Mucosa of rectum (tissue), 2 donors: ENCODE results near the gene ABCD1.
"Not testable (repeated sequence)": the region's sequence is repeated elsewhere in the genome, so short reads cannot be mapped to it uniquely, and the experiment has no call there.

ENCODE experiments used
- H3K27ac ChIP-seq, 2 donors: one replicate each; pipeline ENCODE4 v1.7.0; 2013; ENCODE audit warnings: inconsistent platforms in 2 of 2, low read depth in 2 of 2, low read length in 2 of 2
- H3K27me3 ChIP-seq, 2 donors: one replicate each; pipeline ENCODE4 v1.7.0; 2013; ENCODE audit warnings: low read length in 2 of 2; ENCODE audit not compliant: control insufficient read depth in 2 of 2, insufficient read depth in 2 of 2
- H3K36me3 ChIP-seq, 2 donors: one replicate each; pipeline ENCODE4 v1.7.0; 2013; ENCODE audit warnings: low read length in 2 of 2; ENCODE audit not compliant: control insufficient read depth in 2 of 2, insufficient read depth in 2 of 2
- H3K4me1 ChIP-seq, 2 donors: one replicate each; pipeline ENCODE4 v1.7.0; 2013; ENCODE audit warnings: low read length in 2 of 2, mild to moderate bottlenecking in 1 of 2; ENCODE audit not compliant: control insufficient read depth in 2 of 2, insufficient read depth in 2 of 2
- H3K4me3 ChIP-seq, 2 donors: one replicate each; pipeline ENCODE4 v1.7.0; 2013; ENCODE audit warnings: low read length in 2 of 2
- H3K9ac ChIP-seq, 2 donors: one replicate each; pipeline ENCODE4 v1.7.0; 2013; ENCODE audit warnings: low read length in 2 of 2, low read depth in 1 of 2, mild to moderate bottlenecking in 1 of 2
- H3K9me3 ChIP-seq, 2 donors: one replicate each; pipeline ENCODE4 v1.7.0; 2013; ENCODE audit warnings: low read length in 2 of 2; ENCODE audit not compliant: control insufficient read depth in 2 of 2
- donor health status: healthy.
- donor health status: Normal muscosa, but diverticular disease.

The ABCD1 gene

DNA sequence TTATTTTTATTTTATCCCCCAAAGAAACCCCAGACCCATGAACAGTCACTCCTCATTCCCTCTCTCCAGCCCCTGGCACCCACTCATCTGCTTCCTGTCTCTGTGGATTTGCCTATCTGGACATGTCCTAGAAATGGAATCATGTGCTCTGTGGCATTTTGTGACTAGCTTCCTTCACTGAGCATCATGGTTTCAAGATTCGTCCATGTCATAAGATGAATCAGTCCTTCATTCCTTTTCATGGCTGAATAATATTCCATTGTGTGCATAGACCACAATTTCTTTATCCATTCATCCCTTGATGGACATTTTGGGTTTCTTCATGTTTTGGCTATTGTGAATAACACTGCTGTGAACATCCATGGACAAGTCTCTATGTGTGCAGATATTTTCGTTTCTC, 10.2 kb downstream of the ABCD1 start:
- no peak overlapping the region for H3K27ac ChIP-seq
- H3K36me3 ChIP-seq: no peaks in the 10 kb centered on the region
- H3K9me3 ChIP-seq: peaks cover 0 to 4% of the 10 kb centered on the region in 2 donors
- no peak overlapping the region for H3K9ac ChIP-seq
- H3K27me3 ChIP-seq: no peaks in the 10 kb centered on the region
- H3K4me3 ChIP-seq: no peak overlapping the region
- H3K4me1 ChIP-seq: no peaks in the 10 kb centered on the region

DNA sequence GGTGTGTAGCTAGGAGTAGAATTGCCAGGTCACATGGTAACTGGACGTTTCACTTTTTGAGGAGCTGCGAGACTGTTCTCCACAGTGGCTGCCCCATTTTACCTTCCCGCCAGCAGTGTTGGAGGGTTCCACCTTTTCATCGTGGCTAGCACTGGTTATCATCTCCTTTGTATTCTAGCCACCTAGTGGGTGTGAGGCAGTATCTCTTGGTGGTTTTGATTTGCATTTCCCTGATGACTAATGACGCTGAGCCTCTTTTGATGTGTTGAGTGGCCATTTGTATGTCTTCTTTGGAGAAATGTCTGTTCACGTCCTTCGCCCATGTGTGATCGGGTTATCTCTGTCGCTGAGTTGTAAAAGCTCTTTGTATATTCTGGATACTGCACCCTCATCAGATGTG, 10.6 kb downstream of the ABCD1 start:
- Histone ChIP-seq H3K27me3 (no peaks in the 10 kb centered on the region), H3K9ac (no peak overlapping the region), H3K4me3 (no peak overlapping the region), H3K27ac (no peak overlapping the region), H3K36me3 (no peaks in the 10 kb centered on the region), H3K9me3 (peaks cover 0 to 4% of the 10 kb centered on the region in 2 donors), H3K4me1 (no peaks in the 10 kb centered on the region)

DNA sequence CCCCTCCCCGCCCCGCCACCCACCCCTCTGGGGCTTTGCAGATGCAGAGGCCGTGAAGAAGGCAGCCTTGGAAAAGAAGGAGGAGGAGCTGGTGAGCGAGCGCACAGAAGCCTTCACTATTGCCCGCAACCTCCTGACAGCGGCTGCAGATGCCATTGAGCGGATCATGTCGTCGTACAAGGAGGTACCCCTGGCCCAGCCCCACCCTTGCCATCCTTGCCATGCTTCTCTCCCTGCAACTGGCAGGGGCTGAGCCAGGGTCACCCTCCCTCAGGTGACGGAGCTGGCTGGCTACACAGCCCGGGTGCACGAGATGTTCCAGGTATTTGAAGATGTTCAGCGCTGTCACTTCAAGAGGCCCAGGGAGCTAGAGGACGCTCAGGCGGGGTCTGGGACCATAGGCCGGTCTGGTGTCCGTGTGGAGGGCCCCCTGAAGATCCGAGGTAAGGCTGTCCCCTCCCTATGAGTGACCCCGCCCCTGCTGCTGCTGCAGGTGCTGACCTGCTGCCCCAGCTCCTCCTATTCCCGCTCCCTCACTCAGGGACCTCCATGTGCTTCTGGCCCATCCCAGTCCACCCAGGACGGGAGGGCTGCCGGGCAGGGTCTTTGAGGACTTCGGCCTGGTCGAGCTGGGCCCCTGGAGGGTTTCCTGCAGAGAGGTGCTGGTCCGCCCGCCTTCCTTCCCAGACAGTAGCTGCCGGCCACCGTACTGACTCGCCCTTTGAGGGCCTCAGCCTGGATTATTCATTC, 11.6 kb downstream of the ABCD1 start:
- Histone ChIP-seq H3K4me3 (no peak overlapping the region), H3K27me3 (no peaks in the 10 kb centered on the region), H3K9ac (no peak overlapping the region), H3K4me1 (no peaks in the 10 kb centered on the region), H3K36me3 (no peaks in the 10 kb centered on the region), H3K27ac (no peak overlapping the region), H3K9me3 (peaks cover 0 to 4% of the 10 kb centered on the region in 2 donors)

DNA sequence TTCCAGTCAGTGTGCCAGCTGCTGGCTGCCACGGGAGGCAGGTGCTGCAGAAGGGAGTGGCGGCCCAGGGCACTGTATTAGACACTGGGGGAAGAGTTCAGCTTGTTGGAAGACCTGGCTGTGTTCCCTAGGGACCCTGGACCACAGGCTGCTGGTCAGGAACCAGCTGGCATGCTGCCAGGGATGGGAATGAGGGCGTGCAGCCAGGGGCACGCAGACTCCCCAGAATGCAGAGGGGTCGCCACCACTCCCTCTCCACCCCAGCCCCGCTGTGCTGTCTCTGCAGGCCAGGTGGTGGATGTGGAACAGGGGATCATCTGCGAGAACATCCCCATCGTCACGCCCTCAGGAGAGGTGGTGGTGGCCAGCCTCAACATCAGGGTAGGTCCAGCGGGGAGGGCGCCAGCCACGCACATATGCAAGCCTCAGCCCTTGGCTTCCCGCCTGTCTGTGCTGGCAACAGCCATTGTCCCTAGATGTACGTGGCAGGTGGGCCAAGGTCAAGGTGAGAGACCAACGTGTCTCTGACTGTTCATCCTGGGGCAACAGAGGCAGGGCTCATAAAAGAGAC, 12.3 kb downstream of the ABCD1 start:
- Histone ChIP-seq H3K9ac (no peak overlapping the region), H3K27ac (no peak overlapping the region), H3K9me3 (peaks cover 0 to 2% of the 10 kb centered on the region in 2 donors), H3K4me1 (no peaks in the 10 kb centered on the region), H3K4me3 (no peak overlapping the region), H3K36me3 (no peaks in the 10 kb centered on the region), H3K27me3 (no peaks in the 10 kb centered on the region)

DNA sequence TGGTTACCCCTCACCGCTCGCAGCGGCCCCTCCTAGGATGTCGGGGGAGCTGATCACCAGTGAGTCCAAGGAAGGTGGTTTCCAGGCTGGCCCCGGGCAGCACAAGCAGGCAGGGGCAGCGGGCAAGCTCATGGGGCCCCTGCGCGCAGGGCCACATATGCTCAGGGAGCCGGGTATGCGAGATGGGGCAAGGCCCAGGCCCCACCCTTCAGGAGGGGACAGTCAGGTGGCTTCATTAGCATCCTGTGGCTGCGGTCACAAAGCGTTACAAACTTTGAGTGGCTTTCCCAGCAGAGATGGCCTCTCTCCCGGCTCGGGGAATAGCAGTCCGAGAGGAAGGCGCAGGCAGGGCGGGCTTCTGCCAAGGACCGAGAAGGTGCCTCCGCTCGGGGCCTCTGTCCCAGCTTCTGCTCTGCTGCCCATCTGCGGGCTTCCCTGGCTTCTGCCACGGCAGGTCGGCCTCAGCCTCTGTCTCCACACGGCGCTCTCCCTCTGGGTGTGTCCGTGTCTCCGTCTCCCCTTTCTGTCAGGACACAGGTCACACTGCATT, 13.5 kb downstream of the ABCD1 start:
- H3K4me3 ChIP-seq: no peak overlapping the region
- no peaks in the 10 kb centered on the region for H3K27me3 ChIP-seq
- H3K27ac ChIP-seq: no peak overlapping the region
- H3K36me3 ChIP-seq: no peaks in the 10 kb centered on the region
- H3K9ac ChIP-seq: no peak overlapping the region
- no peaks in the 10 kb centered on the region for H3K9me3 ChIP-seq
- H3K4me1 ChIP-seq: no peaks in the 10 kb centered on the region

DNA sequence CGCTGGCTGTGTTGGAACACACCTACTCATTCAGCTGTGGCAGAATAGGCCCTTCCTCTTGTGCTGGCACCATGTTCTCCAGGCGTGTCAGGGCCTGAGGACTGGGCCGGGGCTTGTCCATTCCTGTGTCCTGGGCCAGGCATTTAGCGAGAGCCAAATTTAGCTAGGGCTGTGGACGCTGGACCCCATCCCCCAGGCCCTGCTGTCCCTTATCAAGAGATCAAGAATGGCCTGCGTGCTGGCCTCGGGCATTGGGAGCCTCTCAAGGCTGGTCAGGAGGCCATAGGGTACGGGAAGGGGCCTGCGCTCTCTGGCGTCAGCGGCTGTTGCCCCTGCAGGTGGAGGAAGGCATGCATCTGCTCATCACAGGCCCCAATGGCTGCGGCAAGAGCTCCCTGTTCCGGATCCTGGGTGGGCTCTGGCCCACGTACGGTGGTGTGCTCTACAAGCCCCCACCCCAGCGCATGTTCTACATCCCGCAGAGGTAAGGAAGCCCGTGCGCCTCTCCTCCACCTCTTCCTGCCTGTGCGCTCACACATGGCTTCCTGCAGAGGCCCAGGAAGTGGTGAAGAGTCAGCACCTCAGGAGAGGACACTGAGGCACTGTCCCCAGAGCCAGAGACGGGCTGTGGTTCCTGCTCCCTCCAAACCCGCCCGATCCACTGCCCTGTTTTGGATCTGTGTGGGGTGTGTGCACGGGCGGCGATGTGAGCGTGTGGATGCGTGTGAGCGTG, 15.3 kb downstream of the ABCD1 start:
- Histone ChIP-seq H3K9me3 (no peaks in the 10 kb centered on the region), H3K27ac (no peak overlapping the region), H3K4me3 (no peak overlapping the region), H3K4me1 (peaks cover 3 to 4% of the 10 kb centered on the region in 2 donors), H3K27me3 (no peaks in the 10 kb centered on the region), H3K36me3 (no peaks in the 10 kb centered on the region), H3K9ac (no peak overlapping the region)

DNA sequence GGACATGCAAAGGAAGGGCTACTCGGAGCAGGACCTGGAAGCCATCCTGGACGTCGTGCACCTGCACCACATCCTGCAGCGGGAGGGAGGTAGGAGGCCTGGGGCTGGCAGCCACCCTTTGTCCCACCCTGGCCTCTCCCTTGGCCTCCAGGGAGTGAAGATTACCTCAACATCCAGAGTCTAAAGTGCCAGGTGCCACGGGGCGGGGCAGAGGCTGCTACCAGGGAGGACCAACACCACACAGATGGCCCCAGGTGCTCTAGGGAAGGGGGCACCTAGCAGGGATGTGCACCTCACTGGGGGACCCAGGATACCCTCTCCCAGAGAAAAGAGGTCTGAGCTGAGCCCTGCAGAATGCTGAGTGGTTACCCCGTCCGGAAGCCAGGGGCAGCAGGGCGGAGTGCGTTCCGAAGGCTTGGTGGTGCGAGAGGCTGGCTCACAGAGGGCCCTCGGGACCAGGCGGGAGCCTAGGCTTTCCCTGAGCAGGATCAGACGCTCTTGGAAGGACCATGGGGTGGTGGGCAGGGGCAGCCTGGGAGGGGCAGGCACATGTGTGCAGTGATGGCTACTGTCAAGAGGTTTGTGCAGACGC, 16.1 kb downstream of the ABCD1 start:
- H3K4me3 ChIP-seq: no peak overlapping the region
- H3K9ac ChIP-seq: no peak overlapping the region
- H3K4me1 ChIP-seq: peaks cover 3 to 4% of the 10 kb centered on the region in 2 donors
- H3K36me3 ChIP-seq: no peaks in the 10 kb centered on the region
- H3K27me3 ChIP-seq: no peaks in the 10 kb centered on the region
- no peaks in the 10 kb centered on the region for H3K9me3 ChIP-seq
- no peak overlapping the region for H3K27ac ChIP-seq

DNA sequence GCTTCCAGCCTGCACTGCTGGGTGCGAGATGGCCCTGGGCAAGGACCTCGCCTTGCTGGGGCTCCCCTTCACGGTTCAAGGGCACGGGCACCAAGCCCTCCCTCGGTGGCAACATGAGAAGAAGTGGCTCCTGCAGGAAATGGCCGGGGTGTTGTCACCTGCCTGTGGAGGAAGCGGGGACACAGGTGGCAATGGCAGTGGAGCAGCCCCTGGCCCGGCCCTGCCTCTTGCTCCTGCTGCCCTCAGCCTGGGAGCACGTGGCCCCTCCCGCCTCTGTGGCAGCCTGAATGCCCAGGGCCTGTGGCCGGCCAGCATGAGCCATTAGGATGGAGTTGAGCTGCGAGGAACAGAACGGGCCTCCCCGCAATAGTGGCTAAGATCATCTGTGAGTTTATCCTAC, 16.8 kb downstream of the ABCD1 start:
- Histone ChIP-seq H3K4me1 (peaks cover 3 to 4% of the 10 kb centered on the region in 2 donors), H3K9ac (no peak overlapping the region), H3K27ac (no peak overlapping the region), H3K36me3 (no peaks in the 10 kb centered on the region), H3K27me3 (peaks cover 0 to under 1% of the 10 kb centered on the region in 2 donors), H3K9me3 (no peaks in the 10 kb centered on the region), H3K4me3 (no peak overlapping the region)

DNA sequence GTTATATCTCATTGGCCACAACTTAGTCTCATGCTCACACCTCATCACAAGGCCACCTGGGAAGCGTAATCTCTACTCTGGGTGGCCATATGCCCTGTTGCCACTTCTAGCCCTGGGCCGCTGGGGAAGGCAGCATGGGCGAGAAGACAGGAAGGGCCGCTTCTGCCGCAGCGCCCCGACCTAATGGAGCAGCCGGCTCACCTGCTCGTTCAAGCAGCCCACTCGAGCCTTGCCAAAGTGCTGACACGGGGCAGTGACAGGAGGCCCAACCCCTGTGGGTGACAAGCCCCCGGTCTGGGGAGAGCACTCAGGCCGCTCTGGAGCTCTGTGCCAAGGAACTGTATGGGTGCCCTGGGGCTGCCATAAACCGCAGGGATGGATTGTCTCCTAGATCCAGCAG, 17.5 kb downstream of the ABCD1 start:
- H3K9me3 ChIP-seq, H3K9ac ChIP-seq, H3K36me3 ChIP-seq, H3K4me1 ChIP-seq, H3K27me3 ChIP-seq, H3K4me3 ChIP-seq, H3K27ac ChIP-seq: not testable (repeated sequence)
